ENCODE measurements around the gene MTMR2. TPM values are rescaled to one million over a fixed set of nuclear protein-coding genes. Genes with fewer than 3 reads are reported as not detected.

The MTMR2 gene
- total RNA-seq = 10 to 100 TPM; 46.4 to 50.1 TPM
- 17.2 TPM for polyA plus RNA-seq

DNA sequence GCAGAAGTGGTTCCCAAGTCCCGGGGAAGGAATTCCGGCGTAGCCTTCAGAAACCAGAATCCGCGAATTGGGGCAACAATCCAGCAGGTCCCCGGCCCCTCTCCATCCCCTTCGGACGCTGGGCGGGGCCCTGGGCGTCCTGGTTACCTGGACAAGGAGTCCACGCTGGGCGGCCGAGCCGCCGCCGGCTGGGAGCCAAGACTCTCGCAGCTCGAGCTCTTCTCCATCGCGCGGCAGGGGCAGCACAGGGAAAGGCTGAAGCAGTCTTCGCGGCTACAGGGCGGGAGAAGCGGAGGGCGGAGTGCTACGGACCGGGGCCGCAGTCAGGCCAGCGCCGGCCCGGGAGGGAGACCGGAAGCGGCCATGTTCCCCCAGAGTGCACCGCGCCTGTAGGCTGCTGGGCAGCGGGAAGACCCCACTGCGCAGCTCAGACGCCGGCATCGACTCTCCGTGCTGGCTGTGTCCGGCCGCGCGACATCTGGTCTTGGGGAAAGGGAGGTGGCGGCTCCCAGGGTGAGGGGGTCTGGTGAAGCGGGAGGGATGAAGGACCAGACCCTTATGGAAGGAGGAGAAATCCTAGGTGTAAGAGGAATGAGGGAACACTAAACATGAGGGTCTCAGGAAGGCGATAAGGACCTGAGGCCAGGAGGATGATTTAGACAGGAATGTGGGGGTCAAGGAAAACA, at the start of gene MTMR2:
MTMR2 (minus strand) TSS at position 380 of the 686 bp plus-strand sequence; CDS start at position 227, 153 bp downstream.
- peaks cover 2 to 12% (median 4%) of the 10 kb centered on the region in 3 donors for H3K36me3 Mint-ChIP-seq
- H3K9me3 Mint-ChIP-seq = peaks cover 0 to 3% (median 0%) of the 10 kb centered on the region in 5 donors
- H3K27me3 Mint-ChIP-seq = peaks cover 9 to 12% of the 10 kb centered on the region in 2 donors
- H3K4me3 ChIP-seq (ENCODE audit: low read length) = peak within 1 kb of the TSS; percentile 78
- peak within 1 kb of the TSS; percentile 73 for H3K27ac ChIP-seq (ENCODE audit: low read depth, low read length)
- peak within 1 kb of the TSS; percentile 82 to 100 (median 96) for H3K27ac Mint-ChIP-seq
- peaks cover 23% of the 10 kb centered on the region for H3K4me1 ChIP-seq (ENCODE audit: insufficient read depth, low read length)
- DNase-seq = peak; percentile 27 to 63 (median 36)
- H3K27me3 ChIP-seq (ENCODE audit: insufficient read depth, low read length, poor library complexity, severe bottlenecking) = no peaks in the 10 kb centered on the region
- ChIA-PET POLR2A (no interaction called here), CTCF (no interaction called here)
- H3K4me1 Mint-ChIP-seq = peaks cover 34 to 57% (median 51%) of the 10 kb centered on the region in 3 donors
- H3K9me3 ChIP-seq (ENCODE audit: low read length) = no peaks in the 10 kb centered on the region
- peak within 1 kb of the TSS; percentile 85 to 100 (median 95) for H3K4me3 Mint-ChIP-seq
- no peaks in the 10 kb centered on the region for H3K36me3 ChIP-seq (ENCODE audit: insufficient read depth, low read length)

DNA sequence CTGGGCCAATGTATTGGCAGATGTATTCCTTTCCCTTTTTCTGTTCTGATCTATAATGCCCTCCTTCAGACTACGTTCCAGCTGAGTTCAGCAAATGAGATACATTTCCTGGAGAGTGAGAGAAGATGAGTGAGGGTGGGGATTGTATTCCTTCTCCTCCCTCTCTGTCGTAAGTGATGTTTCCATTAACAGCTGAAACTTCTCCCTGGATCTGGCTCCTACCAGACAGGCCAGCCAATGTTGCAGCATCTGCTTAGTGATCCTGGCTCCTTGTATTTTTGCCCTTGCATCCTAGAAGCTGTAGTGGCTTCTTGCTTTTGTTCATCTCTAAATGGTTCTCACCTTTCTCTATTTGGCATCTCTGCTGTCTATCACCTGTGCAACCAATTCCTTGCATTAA, 48.2 kb upstream of the MTMR2 start:
- Mint-ChIP-seq H3K27ac (no peak overlapping the region), H3K27me3 (no peaks in the 10 kb centered on the region), H3K36me3 (peaks cover 2 to 7% (median 3%) of the 10 kb centered on the region in 3 donors), H3K4me3 (no peak overlapping the region), H3K4me1 (no peaks in the 10 kb centered on the region), H3K9me3 (peaks cover 0 to 5% (median 2%) of the 10 kb centered on the region in 5 donors)
- H3K4me1 ChIP-seq (ENCODE audit: insufficient read depth, low read length) = no peaks in the 10 kb centered on the region
- H3K27me3 ChIP-seq (ENCODE audit: insufficient read depth, low read length, poor library complexity, severe bottlenecking) = no peaks in the 10 kb centered on the region
- CTCF ChIA-PET = no interaction called here
- H3K4me3 ChIP-seq (ENCODE audit: low read length) = no peak overlapping the region
- no peak for DNase-seq
- no peaks in the 10 kb centered on the region for H3K9me3 ChIP-seq (ENCODE audit: low read length)
- POLR2A ChIA-PET = no interaction called here
- H3K36me3 ChIP-seq (ENCODE audit: insufficient read depth, low read length) = no peaks in the 10 kb centered on the region
- H3K27ac ChIP-seq (ENCODE audit: low read depth, low read length) = no peak overlapping the region

DNA sequence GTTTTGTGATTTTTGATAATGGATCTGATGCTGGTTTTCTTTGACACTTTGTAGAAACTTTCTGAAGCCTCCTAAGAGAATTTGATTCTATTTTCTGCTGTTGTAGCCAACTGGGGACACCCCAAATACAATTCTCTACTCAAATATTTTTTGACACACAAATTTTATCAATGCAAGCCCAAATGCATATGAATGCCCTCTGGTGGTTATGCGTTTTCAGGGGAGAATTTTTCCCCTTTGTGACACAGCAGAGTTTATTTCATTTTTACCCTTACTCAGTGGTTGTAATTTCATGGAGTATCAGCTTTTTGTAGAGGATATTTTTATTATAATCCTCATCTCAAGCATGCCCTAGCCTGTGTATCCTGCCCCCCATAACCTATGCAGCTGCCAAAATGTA, 44.7 kb upstream of the MTMR2 start:
- Mint-ChIP-seq H3K27me3 (no peaks in the 10 kb centered on the region), H3K9me3 (peaks cover 0 to 5% (median 2%) of the 10 kb centered on the region in 5 donors), H3K27ac (no peak overlapping the region), H3K4me1 (no peaks in the 10 kb centered on the region), H3K36me3 (no peaks in the 10 kb centered on the region), H3K4me3 (no peak overlapping the region)
- Histone ChIP-seq H3K4me3 (ENCODE audit: low read length) (no peak overlapping the region), H3K27ac (ENCODE audit: low read depth, low read length) (no peak overlapping the region), H3K36me3 (ENCODE audit: insufficient read depth, low read length) (no peaks in the 10 kb centered on the region), H3K27me3 (ENCODE audit: insufficient read depth, low read length, poor library complexity, severe bottlenecking) (no peaks in the 10 kb centered on the region), H3K9me3 (ENCODE audit: low read length) (no peaks in the 10 kb centered on the region), H3K4me1 (ENCODE audit: insufficient read depth, low read length) (no peaks in the 10 kb centered on the region)
- no peak for DNase-seq
- POLR2A ChIA-PET = no interaction called here
- CTCF ChIA-PET = interaction anchor here (1.1 kb wide), 1 partner anchor 24 kb away, joined by 3 read pairs; no protein-coding TSS in a partner anchor

DNA sequence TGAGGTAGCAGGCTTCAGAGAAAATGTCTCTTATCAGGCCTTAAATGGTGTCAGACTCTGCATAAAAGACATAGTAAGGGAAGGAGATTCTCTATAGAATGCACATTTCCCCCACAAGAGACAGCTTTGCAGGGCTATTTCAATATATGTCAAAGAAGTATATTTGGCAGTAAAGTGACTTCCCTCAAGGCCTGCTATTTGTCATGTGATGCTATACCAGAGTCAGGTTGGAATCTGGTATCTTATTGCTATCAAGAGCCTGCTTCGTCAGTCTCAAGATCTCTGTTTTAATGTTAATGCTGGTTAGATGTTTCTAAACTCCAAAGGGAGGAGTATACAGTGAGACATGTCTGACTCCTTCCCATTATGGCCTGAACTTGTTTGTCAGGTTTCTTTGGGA, 40.4 kb upstream of the MTMR2 start:
- Mint-ChIP-seq H3K4me3 (no peak overlapping the region), H3K36me3 (no peaks in the 10 kb centered on the region), H3K4me1 (no peaks in the 10 kb centered on the region), H3K9me3 (peaks cover 0 to 5% (median 2%) of the 10 kb centered on the region in 5 donors), H3K27ac (peak overlapping the region in 1 of 8 donors; percentile 3), H3K27me3 (no peaks in the 10 kb centered on the region)
- no peaks in the 10 kb centered on the region for H3K9me3 ChIP-seq (ENCODE audit: low read length)
- no peaks in the 10 kb centered on the region for H3K36me3 ChIP-seq (ENCODE audit: insufficient read depth, low read length)
- no peak for DNase-seq
- no peak overlapping the region for H3K4me3 ChIP-seq (ENCODE audit: low read length)
- no peaks in the 10 kb centered on the region for H3K4me1 ChIP-seq (ENCODE audit: insufficient read depth, low read length)
- CTCF ChIA-PET = no interaction called here
- H3K27ac ChIP-seq (ENCODE audit: low read depth, low read length) = no peak overlapping the region
- no peaks in the 10 kb centered on the region for H3K27me3 ChIP-seq (ENCODE audit: insufficient read depth, low read length, poor library complexity, severe bottlenecking)
- POLR2A ChIA-PET = no interaction called here

DNA sequence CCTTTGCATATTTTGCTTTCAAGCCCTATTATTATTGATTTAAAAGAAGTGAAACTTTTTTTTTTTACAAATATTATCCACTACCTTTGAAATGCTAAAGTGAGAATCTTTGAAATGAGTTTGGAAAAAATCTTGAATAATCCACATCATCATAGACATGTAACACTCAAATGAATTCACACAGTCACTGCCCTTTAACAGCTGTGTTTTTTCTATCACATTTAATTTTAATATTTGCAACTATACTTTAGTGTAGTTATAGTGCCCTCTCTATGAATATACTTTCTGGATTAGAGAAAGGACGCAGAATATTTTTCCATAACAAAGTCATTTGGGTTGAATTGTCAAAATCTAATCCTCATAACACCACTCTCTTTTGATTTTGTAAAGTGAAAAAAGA, 37.9 kb upstream of the MTMR2 start:
- no peaks in the 10 kb centered on the region for H3K27me3 Mint-ChIP-seq
- H3K4me3 ChIP-seq (ENCODE audit: low read length) = no peak overlapping the region
- no peak overlapping the region for H3K27ac ChIP-seq (ENCODE audit: low read depth, low read length)
- no peaks in the 10 kb centered on the region for H3K4me1 ChIP-seq (ENCODE audit: insufficient read depth, low read length)
- no peaks in the 10 kb centered on the region for H3K4me1 Mint-ChIP-seq
- CTCF ChIA-PET = no interaction called here
- H3K27me3 ChIP-seq (ENCODE audit: insufficient read depth, low read length, poor library complexity, severe bottlenecking) = no peaks in the 10 kb centered on the region
- no peak overlapping the region for H3K4me3 Mint-ChIP-seq
- POLR2A ChIA-PET = no interaction called here
- no peaks in the 10 kb centered on the region for H3K9me3 ChIP-seq (ENCODE audit: low read length)
- no peak for DNase-seq
- H3K9me3 Mint-ChIP-seq = no peaks in the 10 kb centered on the region
- no peaks in the 10 kb centered on the region for H3K36me3 ChIP-seq (ENCODE audit: insufficient read depth, low read length)
- no peak overlapping the region for H3K27ac Mint-ChIP-seq
- no peaks in the 10 kb centered on the region for H3K36me3 Mint-ChIP-seq

DNA sequence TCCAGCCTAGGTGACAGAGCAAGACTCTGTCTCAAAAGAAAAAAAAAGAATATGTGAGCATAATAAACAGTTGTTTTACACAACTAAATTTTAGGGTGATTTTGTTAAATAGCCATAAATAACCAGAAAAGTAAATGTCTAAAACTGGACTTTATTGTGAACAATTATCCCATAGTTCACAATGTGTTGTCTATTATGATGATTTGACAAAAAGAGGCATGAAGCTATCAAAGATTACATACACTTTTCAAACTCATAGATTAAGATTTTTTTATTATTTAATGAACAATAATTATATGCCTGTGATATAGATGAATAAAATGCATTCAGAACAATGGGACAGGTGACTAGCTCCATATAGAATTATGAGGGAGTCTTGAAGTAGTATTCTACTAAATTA, 27.0 kb upstream of the MTMR2 start:
- peaks cover 0 to 20% (median 0%) of the 10 kb centered on the region in 3 donors for H3K36me3 Mint-ChIP-seq
- no peaks in the 10 kb centered on the region for H3K4me1 Mint-ChIP-seq
- H3K9me3 Mint-ChIP-seq = peaks cover 0 to 7% (median 2%) of the 10 kb centered on the region in 5 donors
- ChIA-PET POLR2A (no interaction called here), CTCF (no interaction called here)
- peaks cover 0 to 3% of the 10 kb centered on the region in 2 donors for H3K27me3 Mint-ChIP-seq
- no peak for DNase-seq
- Histone ChIP-seq H3K27me3 (ENCODE audit: insufficient read depth, low read length, poor library complexity, severe bottlenecking) (no peaks in the 10 kb centered on the region), H3K36me3 (ENCODE audit: insufficient read depth, low read length) (no peaks in the 10 kb centered on the region), H3K4me3 (ENCODE audit: low read length) (no peak overlapping the region), H3K4me1 (ENCODE audit: insufficient read depth, low read length) (no peaks in the 10 kb centered on the region), H3K27ac (ENCODE audit: low read depth, low read length) (no peak overlapping the region), H3K9me3 (ENCODE audit: low read length) (no peaks in the 10 kb centered on the region)
- no peak overlapping the region for H3K4me3 Mint-ChIP-seq
- H3K27ac Mint-ChIP-seq = no peak overlapping the region

DNA sequence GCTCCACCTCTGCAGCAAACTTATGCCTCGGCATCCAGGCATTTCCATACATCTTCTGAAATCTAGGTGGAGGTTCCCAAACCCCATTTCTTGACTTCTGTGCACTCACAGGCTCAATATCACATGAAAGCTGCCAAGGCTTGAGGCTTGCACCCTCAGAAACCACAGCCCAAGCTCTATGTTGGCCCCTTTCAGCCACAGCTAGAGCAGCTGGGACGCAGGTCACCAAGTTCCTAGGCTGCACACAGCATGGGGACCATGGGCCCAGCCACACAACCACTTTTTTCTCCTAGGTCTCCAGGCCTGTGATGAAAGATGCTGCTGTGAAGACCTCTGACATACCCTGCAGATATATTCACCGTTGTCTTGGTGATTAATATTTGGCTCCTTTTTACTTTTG, 24.7 kb upstream of the MTMR2 start:
- CTCF ChIA-PET = no interaction called here
- POLR2A ChIA-PET = no interaction called here
- Mint-ChIP-seq H3K27me3 (peaks cover 0 to 3% of the 10 kb centered on the region in 2 donors), H3K27ac (no peak overlapping the region), H3K36me3 (peaks cover 1 to 33% (median 3%) of the 10 kb centered on the region in 3 donors), H3K4me3 (no peak overlapping the region), H3K4me1 (no peaks in the 10 kb centered on the region), H3K9me3 (peaks cover 4 to 18% (median 6%) of the 10 kb centered on the region in 5 donors)
- H3K4me3 ChIP-seq (ENCODE audit: low read length) = no peak overlapping the region
- no peaks in the 10 kb centered on the region for H3K9me3 ChIP-seq (ENCODE audit: low read length)
- H3K27ac ChIP-seq (ENCODE audit: low read depth, low read length) = no peak overlapping the region
- DNase-seq = no peak
- no peaks in the 10 kb centered on the region for H3K4me1 ChIP-seq (ENCODE audit: insufficient read depth, low read length)
- H3K27me3 ChIP-seq (ENCODE audit: insufficient read depth, low read length, poor library complexity, severe bottlenecking) = no peaks in the 10 kb centered on the region
- H3K36me3 ChIP-seq (ENCODE audit: insufficient read depth, low read length) = no peaks in the 10 kb centered on the region

DNA sequence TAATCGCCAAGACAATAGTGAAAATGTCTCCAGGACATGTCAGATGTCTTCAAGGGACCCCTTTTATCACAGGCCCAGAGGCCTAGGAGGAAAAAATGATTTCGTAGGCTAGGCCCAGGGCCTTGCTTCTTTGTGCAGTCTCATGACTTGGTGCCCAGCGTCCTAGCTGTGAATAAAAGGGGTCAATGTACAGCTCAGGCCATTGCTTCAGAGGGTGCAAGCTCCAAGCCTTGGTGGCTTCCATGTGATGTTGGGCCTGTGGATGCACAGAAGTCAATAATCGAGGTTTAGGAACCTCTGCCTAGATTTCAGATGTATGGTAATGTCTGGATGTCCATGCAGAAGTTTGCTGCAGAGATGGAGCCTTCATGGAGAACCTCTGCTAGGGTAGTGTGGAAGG, 20.7 kb upstream of the MTMR2 start:
- ChIA-PET CTCF (interaction anchor here (1.1 kb wide), 1 partner anchor 23 kb away, joined by 3 read pairs; no protein-coding TSS in a partner anchor), POLR2A (no interaction called here)
- no peaks in the 10 kb centered on the region for H3K9me3 ChIP-seq (ENCODE audit: low read length)
- no peak overlapping the region for H3K4me3 Mint-ChIP-seq
- no peaks in the 10 kb centered on the region for H3K4me1 Mint-ChIP-seq
- H3K4me1 ChIP-seq (ENCODE audit: insufficient read depth, low read length) = no peaks in the 10 kb centered on the region
- peaks cover 4 to 18% (median 6%) of the 10 kb centered on the region in 5 donors for H3K9me3 Mint-ChIP-seq
- H3K36me3 ChIP-seq (ENCODE audit: insufficient read depth, low read length) = no peaks in the 10 kb centered on the region
- no peak overlapping the region for H3K4me3 ChIP-seq (ENCODE audit: low read length)
- no peak overlapping the region for H3K27ac Mint-ChIP-seq
- peaks cover 1 to 29% (median 3%) of the 10 kb centered on the region in 3 donors for H3K36me3 Mint-ChIP-seq
- H3K27me3 Mint-ChIP-seq = peaks cover 0 to 2% of the 10 kb centered on the region in 2 donors
- no peaks in the 10 kb centered on the region for H3K27me3 ChIP-seq (ENCODE audit: insufficient read depth, low read length, poor library complexity, severe bottlenecking)
- no peak for DNase-seq
- no peak overlapping the region for H3K27ac ChIP-seq (ENCODE audit: low read depth, low read length)

Data from CD8-positive, alpha-beta memory T cell (primary cell).